NT2/D1 (cell line): ENCODE measurements around the gene RTN4RL1.
A peak's percentile ranks its signal among the peaks of the same experiment; 100 is the strongest.
"Not testable (repeated sequence)": the region's sequence is repeated elsewhere in the genome, so short reads cannot be mapped to it uniquely, and the experiment has no call there.

ENCODE experiments used
- DNase-seq: peaks from one replicate; pipeline ENCODE4 v3.0.0-alpha.2; 2011; ENCODE audit warnings: low read depth, low spot score
- H3K27me3 ChIP-seq: 2 replicates; pipeline ENCODE4 v1.6.0; 2011; ENCODE audit warnings: mild to moderate bottlenecking; ENCODE audit not compliant: insufficient read length, insufficient read depth
- H3K36me3 ChIP-seq: 2 replicates; pipeline ENCODE4 v1.6.1; 2011; ENCODE audit warnings: mild to moderate bottlenecking, low read length, mixed read lengths; ENCODE audit not compliant: insufficient read depth, insufficient read length
- H3K4me1 ChIP-seq: 2 replicates; pipeline ENCODE4 v1.5.1; 2011; ENCODE audit not compliant: insufficient read depth, insufficient read length
- H3K4me3 ChIP-seq: 2 replicates; pipeline ENCODE4 v1.5.1; 2011; ENCODE audit warnings: low read depth; ENCODE audit not compliant: insufficient read length
- H3K9ac ChIP-seq: 2 replicates; pipeline ENCODE4 v1.6.0; 2011; ENCODE audit warnings: low read depth; ENCODE audit not compliant: insufficient read length
- H3K9me3 ChIP-seq: 2 replicates; pipeline ENCODE4 v1.5.1; 2011; ENCODE audit warnings: mild to moderate bottlenecking, low read length; ENCODE audit not compliant: insufficient read depth
- SUZ12 ChIP-seq: IDR thresholded peaks from 2 replicates; pipeline ENCODE4 v1.6.1; 2011; ENCODE audit not compliant: insufficient read length, insufficient read depth; ENCODE audit errors: extremely low read depth
- YY1 ChIP-seq: IDR thresholded peaks from 2 replicates; pipeline ENCODE4 v1.6.1; 2011; ENCODE audit not compliant: insufficient read length, insufficient read depth
- ZNF274 ChIP-seq: IDR thresholded peaks from 2 replicates; pipeline ENCODE4 v1.6.1; 2011; ENCODE audit warnings: mild to moderate bottlenecking, low read depth, low read length

Gene RTN4RL1

GRCh38 chr17:1994707-1995106 lies 30.4 kb downstream of the RTN4RL1 start:
- Histone ChIP-seq H3K4me3 (no peak overlapping the region), H3K27me3 (no peaks in the 10 kb centered on the region)
- no peak for DNase-seq

GRCh38 chr17:1992541-1992940 lies 32.6 kb downstream of the RTN4RL1 start:
- TF ChIP-seq YY1 (no peak), SUZ12 (no peak), ZNF274 (no peak)
- H3K9ac ChIP-seq = peak overlapping the region; percentile 39

More at GRCh38 chr17:1994707-1995106, 30.4 kb downstream of the RTN4RL1 start:
- Histone ChIP-seq H3K36me3 (no peaks in the 10 kb centered on the region), H3K9me3 (no peaks in the 10 kb centered on the region), H3K9ac (no peak overlapping the region), H3K4me1 (peaks cover 30% of the 10 kb centered on the region)
- TF ChIP-seq YY1 (no peak), ZNF274 (no peak), SUZ12 (no peak)

GRCh38 chr17:1989135-1989534 lies 36.0 kb downstream of the RTN4RL1 start:
- TF ChIP-seq YY1 = no peak
- TF ChIP-seq SUZ12 = no peak
- peaks cover 18% of the 10 kb centered on the region for H3K4me1 ChIP-seq
- H3K9ac ChIP-seq = no peak overlapping the region
- no peak overlapping the region for H3K4me3 ChIP-seq
- no peaks in the 10 kb centered on the region for H3K9me3 ChIP-seq
- H3K27me3 ChIP-seq = no peaks in the 10 kb centered on the region
- H3K36me3 ChIP-seq = no peaks in the 10 kb centered on the region
- DNase-seq = no peak

More at GRCh38 chr17:1992541-1992940, 32.6 kb downstream of the RTN4RL1 start:
- Histone ChIP-seq H3K27me3 (no peaks in the 10 kb centered on the region), H3K9me3 (no peaks in the 10 kb centered on the region), H3K4me1 (peaks cover 28% of the 10 kb centered on the region), H3K4me3 (no peak overlapping the region), H3K36me3 (no peaks in the 10 kb centered on the region)
- DNase-seq = no peak

GRCh38 chr17:1986783-1987451 lies 38.2 kb downstream of the RTN4RL1 start:
- Histone ChIP-seq H3K36me3 (no peaks in the 10 kb centered on the region), H3K4me3 (no peak overlapping the region), H3K27me3 (no peaks in the 10 kb centered on the region), H3K9me3 (no peaks in the 10 kb centered on the region), H3K4me1 (peaks cover 27% of the 10 kb centered on the region), H3K9ac (peak overlapping the region; percentile 8)
- no peak for TF ChIP-seq YY1
- TF ChIP-seq SUZ12 = no peak
- TF ChIP-seq ZNF274 = no peak
- no peak for DNase-seq

GRCh38 chr17:1985686-1986085 lies 39.4 kb downstream of the RTN4RL1 start:
- DNase-seq = peak; percentile 71
- H3K27me3 ChIP-seq = no peaks in the 10 kb centered on the region
- TF ChIP-seq ZNF274 (no peak), SUZ12 (no peak), YY1 (no peak)
- no peak overlapping the region for H3K9ac ChIP-seq
- H3K9me3 ChIP-seq = no peaks in the 10 kb centered on the region
- H3K4me3 ChIP-seq = no peak overlapping the region
- H3K36me3 ChIP-seq = no peaks in the 10 kb centered on the region
- peaks cover 28% of the 10 kb centered on the region for H3K4me1 ChIP-seq

- H3K9ac ChIP-seq = no peak overlapping the region
- peaks cover 28% of the 10 kb centered on the region for H3K4me1 ChIP-seq
- no peak for DNase-seq
- H3K4me3 ChIP-seq = no peak overlapping the region
- H3K36me3 ChIP-seq = no peaks in the 10 kb centered on the region
- H3K27me3 ChIP-seq = no peaks in the 10 kb centered on the region
- TF ChIP-seq SUZ12 = no peak
- no peak for TF ChIP-seq ZNF274
- no peak for TF ChIP-seq YY1
- H3K9me3 ChIP-seq = no peaks in the 10 kb centered on the region
These were observed 40.0 kb downstream of the RTN4RL1 start for GRCh38 chr17:1985093-1985492.

GRCh38 chr17:1982793-1983366 lies 42.3 kb downstream of the RTN4RL1 start:
- not testable (repeated sequence) for H3K9me3 ChIP-seq, H3K27me3 ChIP-seq, H3K36me3 ChIP-seq, DNase-seq
- Histone ChIP-seq H3K4me3 (peak overlapping the region; percentile 9), H3K4me1 (peaks cover 31% of the 10 kb centered on the region), H3K9ac (peak overlapping the region; percentile 46)
